Measurements from ENCODE around the gene DISC1. TPM values are rescaled to one million over a fixed set of nuclear protein-coding genes. Genes with fewer than 3 reads are reported as not detected.
"Not testable (repeated sequence)": the region's sequence is repeated elsewhere in the genome, so short reads cannot be mapped to it uniquely, and the experiment has no call there.

The DISC1 gene
- total RNA-seq, 1 donor from 2014 or later = 5.2 TPM

DNA sequence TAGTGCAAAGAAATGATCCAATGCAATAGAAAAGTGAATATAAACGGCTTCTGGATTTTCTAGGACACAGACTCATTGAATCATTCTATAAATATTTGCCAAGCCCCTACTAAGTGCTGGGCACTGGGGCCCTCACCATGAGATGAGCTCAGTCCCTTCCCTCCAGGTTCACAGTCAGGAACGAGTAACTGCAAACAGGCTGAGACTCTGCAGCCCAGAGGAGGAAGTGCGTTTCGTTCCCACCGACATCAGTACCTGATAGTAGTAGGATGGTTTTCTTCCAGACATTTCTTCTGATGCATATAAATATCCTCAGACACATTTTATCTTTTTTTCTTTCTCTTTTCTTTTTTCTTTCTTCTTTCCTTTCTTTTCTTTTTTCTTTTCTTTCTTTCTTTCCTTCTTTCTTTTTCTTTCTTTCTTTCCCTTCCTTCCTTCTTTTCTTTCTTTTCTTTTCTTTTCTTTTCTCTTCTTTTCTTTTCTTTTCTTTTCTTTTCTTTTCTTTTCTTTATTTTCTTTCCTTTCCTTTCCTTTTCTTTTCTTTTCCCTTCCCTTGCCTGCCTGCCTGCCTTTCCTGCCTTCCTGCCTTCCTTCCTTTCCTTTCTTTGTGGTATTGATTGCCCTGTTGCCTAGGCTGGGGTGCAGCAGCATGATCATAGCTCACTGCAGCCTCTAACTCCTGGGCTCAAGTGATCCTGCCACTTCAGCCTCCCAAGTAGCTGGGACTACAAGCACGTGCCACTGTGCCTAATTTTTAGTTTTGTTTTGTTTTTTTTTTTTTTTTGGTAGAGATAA, 135.4 kb downstream of the DISC1 start:
- Mint-ChIP-seq H3K9me3 (ENCODE audit: low read depth) (no peaks in the 10 kb centered on the region), H3K36me3 (ENCODE audit: insufficient read depth) (no peaks in the 10 kb centered on the region), H3K4me1 (ENCODE audit: low read depth) (no peaks in the 10 kb centered on the region), H3K27ac (no peak overlapping the region), H3K27me3 (no peaks in the 10 kb centered on the region), H3K4me3 (ENCODE audit: low read depth) (no peak overlapping the region)
- DNase-seq (ENCODE audit: low spot score, unreplicated experiment) = no peak
- TF ChIP-seq, protein P1, sequence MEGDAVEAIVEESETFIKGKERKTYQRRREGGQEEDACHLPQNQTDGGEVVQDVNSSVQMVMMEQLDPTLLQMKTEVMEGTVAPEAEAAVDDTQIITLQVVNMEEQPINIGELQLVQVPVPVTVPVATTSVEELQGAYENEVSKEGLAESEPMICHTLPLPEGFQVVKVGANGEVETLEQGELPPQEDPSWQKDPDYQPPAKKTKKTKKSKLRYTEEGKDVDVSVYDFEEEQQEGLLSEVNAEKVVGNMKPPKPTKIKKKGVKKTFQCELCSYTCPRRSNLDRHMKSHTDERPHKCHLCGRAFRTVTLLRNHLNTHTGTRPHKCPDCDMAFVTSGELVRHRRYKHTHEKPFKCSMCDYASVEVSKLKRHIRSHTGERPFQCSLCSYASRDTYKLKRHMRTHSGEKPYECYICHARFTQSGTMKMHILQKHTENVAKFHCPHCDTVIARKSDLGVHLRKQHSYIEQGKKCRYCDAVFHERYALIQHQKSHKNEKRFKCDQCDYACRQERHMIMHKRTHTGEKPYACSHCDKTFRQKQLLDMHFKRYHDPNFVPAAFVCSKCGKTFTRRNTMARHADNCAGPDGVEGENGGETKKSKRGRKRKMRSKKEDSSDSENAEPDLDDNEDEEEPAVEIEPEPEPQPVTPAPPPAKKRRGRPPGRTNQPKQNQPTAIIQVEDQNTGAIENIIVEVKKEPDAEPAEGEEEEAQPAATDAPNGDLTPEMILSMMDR (IDR thresholded peaks at IDR 0.05; ENCODE audit: unreplicated experiment) = no peak

DNA sequence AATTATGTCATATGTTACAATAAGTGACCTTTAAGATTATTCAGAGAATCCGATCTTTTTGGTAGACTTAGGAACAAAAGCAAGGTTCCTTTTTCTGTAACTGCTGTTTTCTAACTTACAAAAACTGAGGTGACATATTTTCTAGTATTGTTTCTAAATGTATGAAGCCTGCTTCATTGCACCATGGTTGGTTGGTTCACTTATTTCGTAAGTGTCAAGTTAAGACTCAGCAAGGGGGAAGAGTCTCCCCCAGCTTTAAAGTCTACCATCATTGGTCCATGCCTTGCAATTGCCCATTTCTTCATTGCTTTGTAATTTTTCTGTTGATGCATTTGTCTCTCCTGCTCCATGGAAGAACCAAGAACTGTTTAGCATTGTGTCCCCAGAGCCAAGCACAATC, 136.9 kb downstream of the DISC1 start:
- Mint-ChIP-seq H3K4me1 (ENCODE audit: low read depth) (no peaks in the 10 kb centered on the region), H3K27ac (no peak overlapping the region), H3K27me3 (no peaks in the 10 kb centered on the region), H3K4me3 (ENCODE audit: low read depth) (no peak overlapping the region), H3K9me3 (ENCODE audit: low read depth) (no peaks in the 10 kb centered on the region), H3K36me3 (ENCODE audit: insufficient read depth) (no peaks in the 10 kb centered on the region)
- DNase-seq (ENCODE audit: low spot score, unreplicated experiment) = no peak
- TF ChIP-seq, protein P1 (IDR thresholded peaks at IDR 0.05; ENCODE audit: unreplicated experiment) = no peak

DNA sequence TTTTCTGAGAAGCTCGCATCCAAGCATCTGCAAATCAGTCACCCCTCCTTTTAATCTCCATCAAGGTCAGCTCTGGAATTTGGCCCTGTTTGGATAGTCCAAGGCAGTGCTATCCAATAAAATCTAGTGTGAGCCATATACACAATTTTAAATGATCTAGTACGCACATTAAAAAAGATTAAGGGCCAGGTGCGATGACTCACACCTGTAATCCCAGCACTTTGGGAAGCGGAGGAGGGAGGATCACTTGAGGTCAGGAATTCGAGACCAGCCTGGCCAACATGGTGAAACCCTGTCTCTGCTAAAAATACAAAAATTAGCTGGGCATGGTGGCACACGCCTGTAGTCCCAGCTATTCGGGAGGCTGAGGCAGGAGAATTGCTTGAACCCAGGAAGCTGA, 139.2 kb downstream of the DISC1 start:
- not testable (repeated sequence) for H3K4me3 Mint-ChIP-seq (ENCODE audit: low read depth); H3K9me3 Mint-ChIP-seq (ENCODE audit: low read depth); H3K27me3 Mint-ChIP-seq; H3K27ac Mint-ChIP-seq; H3K4me1 Mint-ChIP-seq (ENCODE audit: low read depth); DNase-seq (ENCODE audit: low spot score, unreplicated experiment); H3K36me3 Mint-ChIP-seq (ENCODE audit: insufficient read depth)

DNA sequence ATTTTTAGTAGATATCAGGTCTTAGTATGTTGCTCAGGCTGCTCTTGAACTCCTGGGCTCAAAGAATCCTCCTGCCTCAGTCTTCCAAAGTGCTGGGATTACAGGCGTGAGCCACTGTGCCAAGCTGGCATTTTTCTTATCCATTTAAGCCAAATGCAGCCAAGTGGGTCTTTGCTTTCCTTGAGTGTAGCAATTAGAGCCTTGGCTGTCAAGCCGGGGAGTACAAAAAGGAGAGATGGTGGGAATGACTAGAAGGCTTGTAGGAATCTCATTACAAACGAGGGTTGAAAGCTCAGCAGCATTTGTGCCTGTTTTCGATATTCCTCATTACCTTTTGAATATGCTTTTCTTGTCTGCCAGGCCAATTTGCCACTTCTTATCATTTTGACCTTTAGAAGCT, 140.9 kb downstream of the DISC1 start:
- TF ChIP-seq, protein P1 (IDR thresholded peaks at IDR 0.05; ENCODE audit: unreplicated experiment) = no peak
- no peak overlapping the region for H3K4me3 Mint-ChIP-seq (ENCODE audit: low read depth)
- no peaks in the 10 kb centered on the region for H3K36me3 Mint-ChIP-seq (ENCODE audit: insufficient read depth)
- no peak overlapping the region for H3K27ac Mint-ChIP-seq
- no peaks in the 10 kb centered on the region for H3K9me3 Mint-ChIP-seq (ENCODE audit: low read depth)
- H3K4me1 Mint-ChIP-seq (ENCODE audit: low read depth) = no peaks in the 10 kb centered on the region
- H3K27me3 Mint-ChIP-seq = no peaks in the 10 kb centered on the region
- DNase-seq (ENCODE audit: low spot score, unreplicated experiment) = no peak

DNA sequence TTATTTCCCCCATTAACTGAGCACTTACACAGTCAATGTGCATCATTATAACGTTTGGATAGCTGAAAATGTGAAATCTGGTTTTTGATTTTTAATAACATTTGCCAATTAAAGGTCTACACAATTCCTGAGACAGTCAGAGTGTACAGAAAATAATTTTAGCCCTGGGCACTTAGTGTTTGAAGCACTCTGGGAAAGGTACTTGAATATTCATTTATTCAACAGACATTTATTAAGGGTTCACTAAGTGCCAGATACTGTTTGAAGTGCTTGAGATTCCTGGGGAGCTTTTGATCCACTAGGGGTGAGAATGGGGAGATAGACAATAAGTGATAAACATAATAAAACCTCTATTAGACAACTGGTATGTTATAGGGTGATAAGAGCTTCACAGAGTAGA, 141.8 kb downstream of the DISC1 start:
- no peaks in the 10 kb centered on the region for H3K9me3 Mint-ChIP-seq (ENCODE audit: low read depth)
- TF ChIP-seq, protein P1 (IDR thresholded peaks at IDR 0.05; ENCODE audit: unreplicated experiment) = no peak
- no peak for DNase-seq (ENCODE audit: low spot score, unreplicated experiment)
- H3K27ac Mint-ChIP-seq = no peak overlapping the region
- H3K27me3 Mint-ChIP-seq = no peaks in the 10 kb centered on the region
- no peak overlapping the region for H3K4me3 Mint-ChIP-seq (ENCODE audit: low read depth)
- no peaks in the 10 kb centered on the region for H3K4me1 Mint-ChIP-seq (ENCODE audit: low read depth)
- no peaks in the 10 kb centered on the region for H3K36me3 Mint-ChIP-seq (ENCODE audit: insufficient read depth)

All from progenitor cell of endocrine pancreas (in vitro differentiated cells).